Measurements from ENCODE around the gene LEPROT.
"Not testable (repeated sequence)": the region's sequence is repeated elsewhere in the genome, so short reads cannot be mapped to it uniquely, and the experiment has no call there.

- TF ChIP-seq CTCF (IDR thresholded peaks at IDR 0.05; ENCODE audit: low read depth, low read length, missing input control); JUND (IDR thresholded peaks at IDR 0.05); TAF1 (conservative IDR thresholded peaks at IDR 0.05); SP1 (IDR thresholded peaks at IDR 0.05); ZBTB33 (IDR thresholded peaks at IDR 0.05); MAX (IDR thresholded peaks at IDR 0.05); REST (IDR thresholded peaks at IDR 0.05); RAD21 (IDR thresholded peaks at IDR 0.05); YY1 (IDR thresholded peaks at IDR 0.05); NR2F2 (IDR thresholded peaks at IDR 0.05); FOXA1 (IDR thresholded peaks at IDR 0.05); EGR1 (IDR thresholded peaks at IDR 0.05; ENCODE audit: low read depth in 2 of 2): not testable (repeated sequence)
Observed at GRCh38 chr1:65384426-65384825, 36.0 kb upstream of the LEPROT start.

Data from liver (tissue), 3 donors.